Naive thymus-derived CD8-positive, alpha-beta T cell (primary cell): ENCODE results near the gene XNDC1N. TPM values are rescaled to one million over a fixed set of nuclear protein-coding genes. Genes with fewer than 3 reads are reported as not detected.
"Not testable (repeated sequence)": the region's sequence is repeated elsewhere in the genome, so short reads cannot be mapped to it uniquely, and the experiment has no call there.

Source experiments
- ATAC-seq, 2 donors: fragments of 150-1000 bp; cut with Tn5 transposase in 1 of 2; sonication (Bioruptor Pico), chemical (Tn5 transposase) in 1 of 2; 1 replicate in 1 of 2; 2 replicates in 1 of 2; pipeline ENCODE4 v1.10.0; 2021; ENCODE audit warnings: mild to moderate bottlenecking in 2 of 2, moderate library complexity in 2 of 2
- POLR2A ChIA-PET: fragments of 350-600 bp; sonication (Branson Sonifier 250); formaldehyde crosslinking; loops from one replicate; lab custom pipeline; 2021; ENCODE audit warnings: antibody characterized with exemption; lab: Charles Lee
- DNase-seq, 10 donors: peaks; one replicate each; pipeline versions ENCODE4 v3.0.0 to v3.0.0-alpha.2; 2020 to 2022
- H3K27ac Mint-ChIP-seq, 10 donors: one replicate each; pipeline ENCODE4 v1.8.0; 2020 to 2022; ENCODE audit warnings: mild to moderate bottlenecking in 10 of 10, mixed read lengths in 10 of 10, moderate library complexity in 4 of 10, inconsistent platforms in 1 of 10
- H3K27me3 Mint-ChIP-seq, 5 donors: one replicate each; pipeline ENCODE4 v1.8.0; 2021 to 2022; ENCODE audit warnings: mixed read lengths in 5 of 5
- H3K36me3 Mint-ChIP-seq, 3 donors: one replicate each; pipeline ENCODE4 v1.8.0; 2020 to 2022; ENCODE audit warnings: mixed read lengths in 3 of 3, mild to moderate bottlenecking in 2 of 3, inconsistent platforms in 1 of 3
- H3K4me1 Mint-ChIP-seq, 4 donors: one replicate each; pipeline ENCODE4 v1.8.0; 2021 to 2022; ENCODE audit warnings: mixed read lengths in 4 of 4
- H3K4me3 Mint-ChIP-seq, 10 donors: one replicate each; pipeline ENCODE4 v1.8.0; 2020 to 2022; ENCODE audit warnings: mild to moderate bottlenecking in 10 of 10, mixed read lengths in 10 of 10, moderate library complexity in 6 of 10, inconsistent platforms in 1 of 10
- H3K9me3 Mint-ChIP-seq, 9 donors: one replicate each; pipeline ENCODE4 v1.8.0; 2020 to 2022; ENCODE audit warnings: mixed read lengths in 9 of 9, mild to moderate bottlenecking in 3 of 9, inconsistent platforms in 1 of 9, moderate library complexity in 1 of 9
- polyA plus RNA-seq, 3 donors: library from polyadenylated mRNA; unstranded; fragments of 300-500 nt; fragmentation: Illumina TruSeq; gene quantifications; one replicate each; pipeline ENCODE4 v1.2.3, GENCODE V29; 2021
- total RNA-seq, 8 experiments: library from RNA in 2 of 8; stranded (reverse) in 2 of 8; gene quantifications; one replicate each; pipeline ENCODE4 v1.2.3 and lab custom pipeline; 2021 to 2026

Gene XNDC1N
- total and polyA plus RNA-seq, 5 experiments from 2014 or later, result 2.6 to 26.5 (median 7.4) TPM

GRCh38 chr11:71929491-71929890 lies 1.1 kb upstream of the XNDC1N start:
- no peak for ATAC-seq
- H3K9me3 Mint-ChIP-seq, result no peaks in the 10 kb centered on the region
- H3K27me3 Mint-ChIP-seq, result no peaks in the 10 kb centered on the region
- peak overlapping the region; percentile 97 to 100 (median 99) for H3K27ac Mint-ChIP-seq
- peaks cover 29 to 63% (median 61%) of the 10 kb centered on the region in 4 donors for H3K4me1 Mint-ChIP-seq
- no peak for DNase-seq
- POLR2A ChIA-PET, result interaction anchor here (0.6 to 2.7 kb wide), 8 partner anchors 53 to 295 kb away, joined by 3 to 14 read pairs (median 4); partner anchors contain the start of genes ANAPC15, IL18BP and INPPL1
- peaks cover 0 to 6% (median 0%) of the 10 kb centered on the region in 3 donors for H3K36me3 Mint-ChIP-seq
- peak overlapping the region; percentile 94 to 99 (median 98) for H3K4me3 Mint-ChIP-seq

- no peaks in the 10 kb centered on the region for H3K27me3 Mint-ChIP-seq
- H3K4me1 Mint-ChIP-seq, result peaks cover 25 to 57% (median 55%) of the 10 kb centered on the region in 4 donors
- ATAC-seq, result peak; percentile 90 to 92
- peak within 1 kb of the TSS; percentile 97 to 100 (median 99) for H3K27ac Mint-ChIP-seq
- POLR2A ChIA-PET, result interaction anchor here (0.6 to 2.7 kb wide), 9 partner anchors 9 to 296 kb away, joined by 3 to 14 read pairs (median 4); partner anchors contain the start of genes ANAPC15, IL18BP and INPPL1
- peaks cover 0 to 6% (median 0%) of the 10 kb centered on the region in 3 donors for H3K36me3 Mint-ChIP-seq
- peak; percentile 94 to 99 (median 97) for DNase-seq
- peak within 1 kb of the TSS; percentile 94 to 99 (median 98) for H3K4me3 Mint-ChIP-seq
- H3K9me3 Mint-ChIP-seq, result no peaks in the 10 kb centered on the region
Observed at GRCh38 chr11:71928737-71929443, 496 bp upstream of the XNDC1N start, which contains the start of gene RNF121. TSS of gene RNF121 (plus strand) at chr11:71929046. CDS start at chr11:71929062, 16 bp downstream.

- Mint-ChIP-seq H3K36me3 (peaks cover 8 to 61% (median 19%) of the 10 kb centered on the region in 3 donors), H3K27me3 (no peaks in the 10 kb centered on the region), H3K4me3 (no peak overlapping the region), H3K27ac (peak overlapping the region in 1 of 10 donors; percentile 5), H3K4me1 (peaks cover 0 to 5% (median 2%) of the 10 kb centered on the region in 4 donors), H3K9me3 (no peaks in the 10 kb centered on the region)
- ATAC-seq (no peak), DNase-seq (no peak)
- POLR2A ChIA-PET, result no interaction called here
Observed at GRCh38 chr11:71917646-71918140, 10.7 kb downstream of the XNDC1N start.

- no peak overlapping the region for H3K4me3 Mint-ChIP-seq
- H3K36me3 Mint-ChIP-seq, result peaks cover 8 to 78% (median 24%) of the 10 kb centered on the region in 3 donors
- DNase-seq (no peak), ATAC-seq (no peak)
- no peaks in the 10 kb centered on the region for H3K9me3 Mint-ChIP-seq
- H3K27me3 Mint-ChIP-seq, result no peaks in the 10 kb centered on the region
- H3K27ac Mint-ChIP-seq, result peak overlapping the region in 2 of 10 donors; percentile 12 to 34
- H3K4me1 Mint-ChIP-seq, result peaks cover 0 to 5% (median 2%) of the 10 kb centered on the region in 4 donors
- POLR2A ChIA-PET, result no interaction called here
Observed at GRCh38 chr11:71914617-71915189, 13.7 kb downstream of the XNDC1N start.

GRCh38 chr11:71913756-71914526 lies 14.5 kb downstream of the XNDC1N start:
- Mint-ChIP-seq H3K9me3 (no peaks in the 10 kb centered on the region), H3K36me3 (peaks cover 8 to 80% (median 24%) of the 10 kb centered on the region in 3 donors), H3K27me3 (no peaks in the 10 kb centered on the region), H3K27ac (no peak overlapping the region), H3K4me3 (no peak overlapping the region), H3K4me1 (peaks cover 0 to 5% (median 2%) of the 10 kb centered on the region in 4 donors)
- DNase-seq (no peak), ATAC-seq (no peak)
- POLR2A ChIA-PET, result no interaction called here

DNA sequence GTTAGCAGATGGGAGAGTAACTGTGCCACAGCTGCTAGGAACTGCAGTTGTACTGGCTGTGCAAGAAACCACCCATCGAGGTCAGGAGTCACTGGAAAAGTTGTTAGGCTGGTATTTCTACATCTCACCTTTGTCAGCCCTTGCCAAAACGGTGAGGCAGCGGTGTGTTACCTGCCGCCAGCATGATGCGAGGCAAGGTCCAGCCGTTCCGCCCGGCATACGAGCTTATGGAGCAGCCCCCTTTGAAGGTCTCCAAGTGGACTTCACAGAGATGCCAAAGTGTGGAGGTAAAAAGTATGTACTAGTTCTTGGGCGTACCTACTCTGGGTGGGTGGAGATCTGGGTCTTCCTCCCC lies 16.4 kb downstream of the XNDC1N start:
- DNase-seq, POLR2A ChIA-PET, H3K9me3 Mint-ChIP-seq, H3K27ac Mint-ChIP-seq, H3K4me3 Mint-ChIP-seq, ATAC-seq, H3K4me1 Mint-ChIP-seq, H3K27me3 Mint-ChIP-seq: not testable (repeated sequence)
- H3K36me3 Mint-ChIP-seq, result peaks cover 4 to 73% (median 20%) of the 10 kb centered on the region in 3 donors

- peak overlapping the region in 3 of 10 donors; percentile 9 to 53 (median 13) for H3K27ac Mint-ChIP-seq
- DNase-seq, ATAC-seq, POLR2A ChIA-PET, H3K4me1 Mint-ChIP-seq, H3K4me3 Mint-ChIP-seq, H3K9me3 Mint-ChIP-seq, H3K27me3 Mint-ChIP-seq: not testable (repeated sequence)
- peaks cover 4 to 74% (median 20%) of the 10 kb centered on the region in 3 donors for H3K36me3 Mint-ChIP-seq
Observed at GRCh38 chr11:71911321-71911985, 16.9 kb downstream of the XNDC1N start.

DNA sequence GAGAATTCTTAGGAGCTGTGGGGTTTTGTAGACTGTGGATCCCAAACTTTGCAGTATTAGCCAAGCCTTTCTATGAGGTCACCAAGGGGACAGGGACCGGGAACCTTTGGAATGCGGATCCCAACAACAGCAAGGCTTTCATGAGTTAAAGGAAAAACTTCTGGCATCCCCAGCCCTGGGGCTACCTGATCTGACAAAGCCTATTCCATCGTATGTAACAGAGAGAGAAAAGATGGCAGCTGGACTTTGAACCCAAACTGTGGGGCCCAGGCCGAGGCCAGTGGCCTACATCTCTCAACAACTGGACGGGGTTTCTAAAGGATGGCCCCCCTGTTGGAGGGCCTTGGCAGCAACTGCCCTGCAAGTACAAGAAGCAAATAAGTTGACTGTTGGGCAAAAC lies 17.6 kb downstream of the XNDC1N start:
- POLR2A ChIA-PET, H3K27ac Mint-ChIP-seq, DNase-seq, H3K27me3 Mint-ChIP-seq, H3K4me3 Mint-ChIP-seq, ATAC-seq, H3K4me1 Mint-ChIP-seq, H3K9me3 Mint-ChIP-seq: not testable (repeated sequence)
- peaks cover 4 to 72% (median 16%) of the 10 kb centered on the region in 3 donors for H3K36me3 Mint-ChIP-seq

DNA sequence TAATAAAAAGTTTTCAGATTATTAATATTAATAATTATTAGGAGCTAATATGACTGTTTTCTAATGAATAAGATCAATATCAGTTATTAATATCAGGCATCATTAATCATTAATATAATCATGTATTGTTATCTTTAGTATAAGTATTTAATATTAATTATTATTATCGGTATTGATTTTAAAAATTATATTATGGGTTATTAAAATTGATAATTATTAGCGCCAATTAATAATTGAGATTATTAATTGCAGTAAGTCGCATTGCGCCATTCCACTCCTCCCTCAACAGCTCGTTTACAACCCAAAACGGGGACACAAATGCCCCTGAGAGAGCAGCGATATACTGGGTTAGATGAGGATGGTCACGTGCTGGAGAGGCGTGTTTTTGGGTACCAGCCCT lies 20.2 kb downstream of the XNDC1N start:
- Mint-ChIP-seq H3K36me3 (peaks cover 10 to 63% (median 24%) of the 10 kb centered on the region in 3 donors), H3K4me3 (no peak overlapping the region)
- POLR2A ChIA-PET, result no interaction called here

DNA sequence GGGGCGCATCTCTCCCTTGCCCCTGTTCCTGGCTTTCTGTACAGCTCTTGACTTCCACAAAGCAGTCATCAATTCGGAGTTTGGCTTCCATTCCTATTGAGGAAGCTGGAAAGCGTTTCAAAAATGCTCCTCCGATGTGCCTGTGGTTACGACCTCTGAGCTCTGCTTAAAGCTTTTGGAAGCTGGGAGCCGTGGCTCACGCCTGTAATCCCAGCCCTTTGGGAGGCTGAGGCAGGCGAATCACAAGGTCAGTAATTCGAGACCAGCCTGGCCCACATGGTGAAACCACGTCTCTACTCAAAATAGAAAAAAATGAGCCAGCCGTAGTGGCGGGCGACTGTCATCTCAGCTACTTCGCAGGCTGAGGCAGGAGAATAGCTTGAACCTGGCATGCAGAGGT lies 27.3 kb downstream of the XNDC1N start:
- DNase-seq, H3K9me3 Mint-ChIP-seq, H3K4me1 Mint-ChIP-seq, H3K27me3 Mint-ChIP-seq, POLR2A ChIA-PET, ATAC-seq, H3K4me3 Mint-ChIP-seq: not testable (repeated sequence)
- H3K27ac Mint-ChIP-seq, result peak overlapping the region in 1 of 10 donors; percentile 52
- H3K36me3 Mint-ChIP-seq, result peaks cover 16 to 43% (median 37%) of the 10 kb centered on the region in 3 donors

More for the DNA sequence above, 20.2 kb downstream of the XNDC1N start:
- DNase-seq (no peak), ATAC-seq (no peak)
- Mint-ChIP-seq H3K4me1 (no peaks in the 10 kb centered on the region), H3K9me3 (no peaks in the 10 kb centered on the region), H3K27me3 (no peaks in the 10 kb centered on the region), H3K27ac (no peak overlapping the region)

GRCh38 chr11:71895961-71896360 lies 32.4 kb downstream of the XNDC1N start:
- Mint-ChIP-seq H3K4me1 (no peaks in the 10 kb centered on the region), H3K27me3 (no peaks in the 10 kb centered on the region), H3K4me3 (no peak overlapping the region), H3K9me3 (peaks cover 0 to 13% (median 2%) of the 10 kb centered on the region in 9 donors), H3K27ac (no peak overlapping the region), H3K36me3 (peaks cover 14 to 29% (median 26%) of the 10 kb centered on the region in 3 donors)
- ATAC-seq (no peak), DNase-seq (no peak)
- POLR2A ChIA-PET, result no interaction called here
